ENCODE results near the gene MYO9B. TPM values are rescaled to one million over a fixed set of nuclear protein-coding genes. Genes with fewer than 3 reads are reported as not detected.

The MYO9B gene
- total RNA-seq, 1 donor, result 96.6 TPM

GRCh38 chr19:17255150-17255621 lies 179.6 kb downstream of the MYO9B start:
- Histone ChIP-seq H4K20me1 (ENCODE audit: insufficient read depth, low read length) (no peaks in the 10 kb centered on the region), H3K36me3 (ENCODE audit: insufficient read depth, low read length) (no peaks in the 10 kb centered on the region), H3K4me3 (ENCODE audit: insufficient read depth, low read length) (no peak overlapping the region), H3K27ac (ENCODE audit: low read depth, low read length) (no peak overlapping the region), H2AFZ (ENCODE audit: low read length) (no peak overlapping the region), H3K4me2 (ENCODE audit: insufficient read depth, low read length) (no peak overlapping the region), H3K9me3 (ENCODE audit: low read depth, low read length) (peaks cover 9% of the 10 kb centered on the region), H3K27me3 (ENCODE audit: insufficient read depth, low read length) (no peaks in the 10 kb centered on the region), H3K79me2 (ENCODE audit: insufficient read depth, low read length) (no peaks in the 10 kb centered on the region), H3K4me1 (ENCODE audit: insufficient read depth, low read length) (no peaks in the 10 kb centered on the region)
- TF ChIP-seq CTCF (IDR thresholded peaks at IDR 0.05; ENCODE audit: extremely low read depth, low read depth, low read length), result no peak
- no peak for DNase-seq (ENCODE audit: insufficient read length, low spot score, missing footprints)

- Histone ChIP-seq H2AFZ (ENCODE audit: low read length) (no peak overlapping the region), H3K4me3 (ENCODE audit: insufficient read depth, low read length) (no peak overlapping the region), H3K79me2 (ENCODE audit: insufficient read depth, low read length) (no peaks in the 10 kb centered on the region), H3K27ac (ENCODE audit: low read depth, low read length) (no peak overlapping the region), H3K4me1 (ENCODE audit: insufficient read depth, low read length) (no peaks in the 10 kb centered on the region), H3K36me3 (ENCODE audit: insufficient read depth, low read length) (no peaks in the 10 kb centered on the region), H3K4me2 (ENCODE audit: insufficient read depth, low read length) (no peak overlapping the region), H4K20me1 (ENCODE audit: insufficient read depth, low read length) (no peaks in the 10 kb centered on the region), H3K9me3 (ENCODE audit: low read depth, low read length) (peaks cover 9% of the 10 kb centered on the region), H3K27me3 (ENCODE audit: insufficient read depth, low read length) (no peaks in the 10 kb centered on the region)
- TF ChIP-seq CTCF (IDR thresholded peaks at IDR 0.05; ENCODE audit: extremely low read depth, low read depth, low read length), result no peak
- DNase-seq (ENCODE audit: insufficient read length, low spot score, missing footprints), result no peak
Measured at GRCh38 chr19:17256130-17256529, 180.6 kb downstream of the MYO9B start.

- Histone ChIP-seq H3K36me3 (ENCODE audit: insufficient read depth, low read length) (no peaks in the 10 kb centered on the region), H3K27me3 (ENCODE audit: insufficient read depth, low read length) (no peaks in the 10 kb centered on the region), H3K27ac (ENCODE audit: low read depth, low read length) (no peak overlapping the region), H3K4me3 (ENCODE audit: insufficient read depth, low read length) (no peak overlapping the region), H3K9me3 (ENCODE audit: low read depth, low read length) (peaks cover 9% of the 10 kb centered on the region), H3K4me2 (ENCODE audit: insufficient read depth, low read length) (no peak overlapping the region), H3K4me1 (ENCODE audit: insufficient read depth, low read length) (no peaks in the 10 kb centered on the region), H4K20me1 (ENCODE audit: insufficient read depth, low read length) (no peaks in the 10 kb centered on the region), H3K79me2 (ENCODE audit: insufficient read depth, low read length) (no peaks in the 10 kb centered on the region), H2AFZ (ENCODE audit: low read length) (no peak overlapping the region)
- TF ChIP-seq CTCF (IDR thresholded peaks at IDR 0.05; ENCODE audit: extremely low read depth, low read depth, low read length), result no peak
- DNase-seq (ENCODE audit: insufficient read length, low spot score, missing footprints), result peak; percentile 65
Measured at GRCh38 chr19:17259118-17259780, 183.7 kb downstream of the MYO9B start.

GRCh38 chr19:17259934-17260333 lies 184.4 kb downstream of the MYO9B start:
- no peak for TF ChIP-seq CTCF (IDR thresholded peaks at IDR 0.05; ENCODE audit: extremely low read depth, low read depth, low read length)
- peaks cover 9% of the 10 kb centered on the region for H3K9me3 ChIP-seq (ENCODE audit: low read depth, low read length)
- no peaks in the 10 kb centered on the region for H3K27me3 ChIP-seq (ENCODE audit: insufficient read depth, low read length)
- H2AFZ ChIP-seq (ENCODE audit: low read length), result no peak overlapping the region
- no peaks in the 10 kb centered on the region for H3K4me1 ChIP-seq (ENCODE audit: insufficient read depth, low read length)
- H3K36me3 ChIP-seq (ENCODE audit: insufficient read depth, low read length), result no peaks in the 10 kb centered on the region
- H3K27ac ChIP-seq (ENCODE audit: low read depth, low read length), result no peak overlapping the region
- H3K4me3 ChIP-seq (ENCODE audit: insufficient read depth, low read length), result no peak overlapping the region
- no peak overlapping the region for H3K4me2 ChIP-seq (ENCODE audit: insufficient read depth, low read length)
- no peaks in the 10 kb centered on the region for H3K79me2 ChIP-seq (ENCODE audit: insufficient read depth, low read length)
- peak; percentile 13 for DNase-seq (ENCODE audit: insufficient read length, low spot score, missing footprints)
- no peaks in the 10 kb centered on the region for H4K20me1 ChIP-seq (ENCODE audit: insufficient read depth, low read length)
